ENCODE results near the gene NPR2.

Gene NPR2

GRCh38 chr9:35746583-35746982, 44.8 kb upstream of the NPR2 start:
- peaks cover 0 to 56% (median 49%) of the 10 kb centered on the region in 4 donors for H3K4me1 ChIP-seq
- H3K4me3 ChIP-seq, result peak overlapping the region; percentile 62 to 91
- peak overlapping the region; percentile 9 to 91 for H3K27ac ChIP-seq
- H3K36me3 ChIP-seq, result peaks cover 38 to 48% (median 40%) of the 10 kb centered on the region in 3 donors
- no peaks in the 10 kb centered on the region for H3K9me3 ChIP-seq
- TF ChIP-seq CTCF (IDR thresholded peaks at IDR 0.05), result no peak
- intact Hi-C loops (cut with DNase I; ENCODE audit: low total_unique reads), result loop anchor here (10.0 kb wide), 1 partner anchor 68 kb away; the partner anchor contains the start of genes HINT2 and SPAG8
- no peaks in the 10 kb centered on the region for H3K27me3 ChIP-seq
- no peak for DNase-seq

GRCh38 chr9:35748242-35748857, 43.0 kb upstream of the NPR2 start:
- Histone ChIP-seq H3K36me3 (peaks cover 37 to 48% (median 40%) of the 10 kb centered on the region in 3 donors), H3K27ac (peak overlapping the region; percentile 79 to 91), H3K4me3 (peak overlapping the region; percentile 62 to 91), H3K27me3 (no peaks in the 10 kb centered on the region), H3K4me1 (peaks cover 0 to 56% (median 49%) of the 10 kb centered on the region in 4 donors), H3K9me3 (no peaks in the 10 kb centered on the region)
- intact Hi-C loops (cut with DNase I; ENCODE audit: low total_unique reads), result loop anchor here (10.0 kb wide), 1 partner anchor 66 kb away; the partner anchor contains the start of genes HINT2 and SPAG8
- no peak for DNase-seq
- TF ChIP-seq CTCF (IDR thresholded peaks at IDR 0.05), result no peak

- peak; percentile 71 to 90 for DNase-seq
- peak within 1 kb of the TSS; percentile 79 to 91 for H3K27ac ChIP-seq
- TF ChIP-seq CTCF (IDR thresholded peaks at IDR 0.05), result no peak
- H3K9me3 ChIP-seq, result no peaks in the 10 kb centered on the region
- H3K36me3 ChIP-seq, result peaks cover 30 to 48% (median 38%) of the 10 kb centered on the region in 3 donors
- H3K27me3 ChIP-seq, result no peaks in the 10 kb centered on the region
- H3K4me1 ChIP-seq, result peaks cover 0 to 56% (median 47%) of the 10 kb centered on the region in 4 donors
- peak within 1 kb of the TSS; percentile 62 to 91 for H3K4me3 ChIP-seq
- intact Hi-C loops (cut with DNase I; ENCODE audit: low total_unique reads), result loop anchor here (10.0 kb wide), 1 partner anchor 66 kb away; the partner anchor contains the start of genes HINT2 and SPAG8
These were observed 42.4 kb upstream of the NPR2 start, which contains the start of the genes GBA2 and RGP1 for GRCh38 chr9:35748858-35749514. Gene GBA2 (minus strand): TSS chr9:35749228. CDS start chr9:35748704, 524 bp downstream. Gene RGP1 (plus strand): TSS chr9:35749287. CDS start chr9:35749756, 469 bp downstream.

GRCh38 chr9:35749515-35750255, 41.7 kb upstream of the NPR2 start:
- Histone ChIP-seq H3K9me3 (no peaks in the 10 kb centered on the region), H3K4me1 (peaks cover 0 to 49% (median 45%) of the 10 kb centered on the region in 4 donors), H3K27ac (peak overlapping the region; percentile 79 to 91), H3K36me3 (peaks cover 26 to 48% (median 39%) of the 10 kb centered on the region in 3 donors), H3K4me3 (peak overlapping the region; percentile 62 to 91), H3K27me3 (no peaks in the 10 kb centered on the region)
- intact Hi-C loops (cut with DNase I; ENCODE audit: low total_unique reads), result loop anchor here (10.0 kb wide), 1 partner anchor 65 kb away; the partner anchor contains the start of genes HINT2 and SPAG8
- DNase-seq, result no peak
- TF ChIP-seq CTCF (IDR thresholded peaks at IDR 0.05), result no peak

GRCh38 chr9:35750256-35750531, 41.2 kb upstream of the NPR2 start:
- TF ChIP-seq CTCF (IDR thresholded peaks at IDR 0.05), result no peak
- peak overlapping the region; percentile 62 to 91 for H3K4me3 ChIP-seq

More at GRCh38 chr9:35750256-35750531, 41.2 kb upstream of the NPR2 start:
- no peak for DNase-seq
- H3K27ac ChIP-seq, result peak overlapping the region; percentile 79 to 91
- H3K9me3 ChIP-seq, result no peaks in the 10 kb centered on the region
- intact Hi-C loops (cut with DNase I; ENCODE audit: low total_unique reads), result no loop called here
- peaks cover 0 to 44% (median 43%) of the 10 kb centered on the region in 4 donors for H3K4me1 ChIP-seq
- H3K36me3 ChIP-seq, result peaks cover 26 to 48% (median 39%) of the 10 kb centered on the region in 3 donors
- no peaks in the 10 kb centered on the region for H3K27me3 ChIP-seq
